ENCODE results near the gene ZMYM4.

DNA sequence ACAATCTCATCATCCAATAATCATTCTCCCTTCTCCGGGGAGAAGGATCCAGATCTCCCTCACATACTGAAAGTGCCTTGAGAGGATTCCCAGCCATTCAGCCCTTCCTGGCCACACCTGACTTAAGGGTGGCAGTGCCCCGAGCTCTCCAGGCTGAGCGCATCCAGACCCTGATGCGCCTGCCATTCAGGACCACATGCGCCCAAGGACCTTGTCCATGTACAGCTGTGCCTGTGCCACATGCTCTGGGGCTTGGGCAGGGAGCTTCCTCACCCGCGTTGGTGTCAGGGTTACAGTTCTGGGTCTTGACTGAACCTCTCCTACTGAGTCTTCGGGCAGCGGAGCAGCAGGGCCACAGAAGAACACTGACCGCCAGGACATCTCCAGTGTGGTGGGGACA, 167.6 kb downstream of the ZMYM4 start:
- TF ChIP-seq CTCF (IDR thresholded peaks at IDR 0.05), result no peak
- no peak for TF ChIP-seq POLR2A (IDR thresholded peaks at IDR 0.05)

All from esophagus squamous epithelium (tissue), 4 donors.